ENCODE results near the gene PRKCZ.

DNA sequence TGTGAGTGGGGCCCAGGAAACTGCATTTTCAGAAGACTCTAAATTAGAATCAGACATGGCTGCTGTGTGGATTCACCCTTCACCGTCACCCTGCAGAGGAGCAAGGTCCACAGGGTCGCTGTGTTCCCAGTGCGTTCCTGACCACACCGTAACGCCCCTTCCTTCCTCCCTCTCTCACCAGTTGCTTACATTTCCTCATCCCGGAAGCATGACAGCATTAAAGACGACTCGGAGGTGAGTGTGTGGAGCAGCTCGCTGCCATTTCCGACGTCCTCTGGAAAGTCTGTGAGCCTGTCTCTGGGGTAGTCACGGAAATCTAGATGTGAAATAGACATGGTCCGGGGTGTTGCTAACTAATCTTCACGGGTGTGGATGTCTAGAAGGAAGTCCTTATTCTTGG lies 98.5 kb downstream of the PRKCZ start:
- TF ChIP-seq, protein P1, sequence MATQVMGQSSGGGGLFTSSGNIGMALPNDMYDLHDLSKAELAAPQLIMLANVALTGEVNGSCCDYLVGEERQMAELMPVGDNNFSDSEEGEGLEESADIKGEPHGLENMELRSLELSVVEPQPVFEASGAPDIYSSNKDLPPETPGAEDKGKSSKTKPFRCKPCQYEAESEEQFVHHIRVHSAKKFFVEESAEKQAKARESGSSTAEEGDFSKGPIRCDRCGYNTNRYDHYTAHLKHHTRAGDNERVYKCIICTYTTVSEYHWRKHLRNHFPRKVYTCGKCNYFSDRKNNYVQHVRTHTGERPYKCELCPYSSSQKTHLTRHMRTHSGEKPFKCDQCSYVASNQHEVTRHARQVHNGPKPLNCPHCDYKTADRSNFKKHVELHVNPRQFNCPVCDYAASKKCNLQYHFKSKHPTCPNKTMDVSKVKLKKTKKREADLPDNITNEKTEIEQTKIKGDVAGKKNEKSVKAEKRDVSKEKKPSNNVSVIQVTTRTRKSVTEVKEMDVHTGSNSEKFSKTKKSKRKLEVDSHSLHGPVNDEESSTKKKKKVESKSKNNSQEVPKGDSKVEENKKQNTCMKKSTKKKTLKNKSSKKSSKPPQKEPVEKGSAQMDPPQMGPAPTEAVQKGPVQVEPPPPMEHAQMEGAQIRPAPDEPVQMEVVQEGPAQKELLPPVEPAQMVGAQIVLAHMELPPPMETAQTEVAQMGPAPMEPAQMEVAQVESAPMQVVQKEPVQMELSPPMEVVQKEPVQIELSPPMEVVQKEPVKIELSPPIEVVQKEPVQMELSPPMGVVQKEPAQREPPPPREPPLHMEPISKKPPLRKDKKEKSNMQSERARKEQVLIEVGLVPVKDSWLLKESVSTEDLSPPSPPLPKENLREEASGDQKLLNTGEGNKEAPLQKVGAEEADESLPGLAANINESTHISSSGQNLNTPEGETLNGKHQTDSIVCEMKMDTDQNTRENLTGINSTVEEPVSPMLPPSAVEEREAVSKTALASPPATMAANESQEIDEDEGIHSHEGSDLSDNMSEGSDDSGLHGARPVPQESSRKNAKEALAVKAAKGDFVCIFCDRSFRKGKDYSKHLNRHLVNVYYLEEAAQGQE (IDR thresholded peaks at IDR 0.05; ENCODE audit: insufficient read depth in 1 of 2, low read depth in 2 of 2, low read length in 2 of 2), result no peak
- TF ChIP-seq SIN3A (IDR thresholded peaks at IDR 0.05; ENCODE audit: borderline replicate concordance, insufficient read depth, low read length), result no peak
- TF ChIP-seq POLR2AphosphoS5 (IDR thresholded peaks at IDR 0.05; ENCODE audit: low read depth, low read length), result no peak

Data from PFSK-1 (cell line).